ENCODE results near the gene HGS. TPM values are rescaled to one million over a fixed set of nuclear protein-coding genes. Genes with fewer than 3 reads are reported as not detected.

Gene HGS
- total and polyA plus RNA-seq, 2 of the 13 experiments (the other 11 are each of a cell fraction or from before 2014, with no cell fraction given), result 73.3 to 78.1 TPM

- TF ChIP-seq ARID4A (CRISPR knock-in tag; IDR thresholded peaks at IDR 0.05; ENCODE audit: borderline replicate concordance) (peak; percentile 23; the same call in 1 of the 2 replicates), ZNF678 (CRISPR knock-in tag; IDR thresholded peaks at IDR 0.05) (no peak), RCOR2 (CRISPR knock-in tag; IDR thresholded peaks at IDR 0.05) (peak; percentile 34; the same call in 1 of the 2 replicates), ZNF256 (CRISPR knock-in tag; conservative IDR thresholded peaks at IDR 0.05) (no peak), ZMYM3 (CRISPR knock-in tag; IDR thresholded peaks at IDR 0.05) (peak; percentile 60), ARID3A (IDR thresholded peaks at IDR 0.05; ENCODE audit: low read depth, low read length) (peak; percentile 84), SOX13 (IDR thresholded peaks at IDR 0.05) (no peak), SOX13 (CRISPR knock-in tag; conservative IDR thresholded peaks at IDR 0.05 in 1 of 2, IDR thresholded peaks at IDR 0.05 in 1 of 2) (0 out of 4 replicates have a peak, but pooled peaks of 1 of the 2 experiments have one; percentile 26), ZNF766 (CRISPR knock-in tag; IDR thresholded peaks at IDR 0.05; ENCODE audit: borderline replicate concordance) (no peak), SAP130 (CRISPR knock-in tag; IDR thresholded peaks at IDR 0.05; ENCODE audit: low read depth) (peak; percentile 45; the same call in 1 of the 2 replicates), ZNF441 (CRISPR knock-in tag; IDR thresholded peaks at IDR 0.05; ENCODE audit: borderline replicate concordance) (peak; percentile 63; the same call in 1 of the 2 replicates), ZNF792 (CRISPR knock-in tag; IDR thresholded peaks at IDR 0.05) (peak; percentile 22; the same call in 1 of the 2 replicates), HNF4A (CRISPR knock-in tag; IDR thresholded peaks at IDR 0.05) (peak; percentile 79), ASH2L (IDR thresholded peaks at IDR 0.05; ENCODE audit: insufficient read length, low read depth, low read length) (peak; percentile 52), TEAD3 (CRISPR knock-in tag; optimal IDR thresholded peaks at IDR 0.05; ENCODE audit: borderline replicate concordance) (peak; percentile 96), ZNF331 (CRISPR knock-in tag; IDR thresholded peaks at IDR 0.05) (peak; percentile 11; the same call in 1 of the 2 replicates), RXRB (CRISPR knock-in tag; IDR thresholded peaks at IDR 0.05; ENCODE audit: borderline replicate concordance) (peak; percentile 43; the same call in 1 of the 2 replicates), SALL1 (CRISPR knock-in tag; IDR thresholded peaks at IDR 0.05) (peak; percentile 40; the same call in 1 of the 2 replicates), HHEX (CRISPR knock-in tag; IDR thresholded peaks at IDR 0.05) (no peak), NCOR1 (IDR thresholded peaks at IDR 0.05; ENCODE audit: borderline replicate concordance, low read length) (peak; percentile 39; the same call in 1 of the 2 replicates)
- TF ChIP-seq, protein P1, sequence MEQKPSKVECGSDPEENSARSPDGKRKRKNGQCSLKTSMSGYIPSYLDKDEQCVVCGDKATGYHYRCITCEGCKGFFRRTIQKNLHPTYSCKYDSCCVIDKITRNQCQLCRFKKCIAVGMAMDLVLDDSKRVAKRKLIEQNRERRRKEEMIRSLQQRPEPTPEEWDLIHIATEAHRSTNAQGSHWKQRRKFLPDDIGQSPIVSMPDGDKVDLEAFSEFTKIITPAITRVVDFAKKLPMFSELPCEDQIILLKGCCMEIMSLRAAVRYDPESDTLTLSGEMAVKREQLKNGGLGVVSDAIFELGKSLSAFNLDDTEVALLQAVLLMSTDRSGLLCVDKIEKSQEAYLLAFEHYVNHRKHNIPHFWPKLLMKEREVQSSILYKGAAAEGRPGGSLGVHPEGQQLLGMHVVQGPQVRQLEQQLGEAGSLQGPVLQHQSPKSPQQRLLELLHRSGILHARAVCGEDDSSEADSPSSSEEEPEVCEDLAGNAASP (CRISPR knock-in tag; IDR thresholded peaks at IDR 0.05; ENCODE audit: borderline replicate concordance), result 0 out of 2 replicates have a peak, but pooled peaks have one; percentile 19
- TF ChIP-seq, protein P2, sequence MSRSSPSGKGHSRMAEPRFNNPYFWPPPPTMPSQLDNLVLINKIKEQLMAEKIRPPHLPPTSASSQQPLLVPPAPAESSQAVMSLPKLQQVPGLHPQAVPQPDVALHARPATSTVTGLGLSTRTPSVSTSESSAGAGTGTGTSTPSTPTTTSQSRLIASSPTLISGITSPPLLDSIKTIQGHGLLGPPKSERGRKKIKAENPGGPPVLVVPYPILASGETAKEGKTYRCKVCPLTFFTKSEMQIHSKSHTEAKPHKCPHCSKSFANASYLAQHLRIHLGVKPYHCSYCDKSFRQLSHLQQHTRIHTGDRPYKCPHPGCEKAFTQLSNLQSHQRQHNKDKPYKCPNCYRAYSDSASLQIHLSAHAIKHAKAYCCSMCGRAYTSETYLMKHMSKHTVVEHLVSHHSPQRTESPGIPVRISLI (CRISPR knock-in tag; IDR thresholded peaks at IDR 0.05; ENCODE audit: borderline replicate concordance), result peak; percentile 94
- TF ChIP-seq, protein P3, sequence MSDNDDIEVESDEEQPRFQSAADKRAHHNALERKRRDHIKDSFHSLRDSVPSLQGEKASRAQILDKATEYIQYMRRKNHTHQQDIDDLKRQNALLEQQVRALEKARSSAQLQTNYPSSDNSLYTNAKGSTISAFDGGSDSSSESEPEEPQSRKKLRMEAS (IDR thresholded peaks at IDR 0.05), result no peak
These were observed 24.8 kb upstream of the HGS start (continued) for GRCh38 chr17:81659038-81659437.
